Lower leg skin (tissue), 4 donors: ENCODE results near the gene GDPD5. TPM values are rescaled to one million over a fixed set of nuclear protein-coding genes. Genes with fewer than 3 reads are reported as not detected.
A peak's percentile ranks its signal among the peaks of the same experiment; 100 is the strongest.

Experiments used
- DNase-seq, 2 donors: peaks; one replicate each; pipeline ENCODE4 v3.0.0-alpha.2; 2019; ENCODE audit warnings: low spot score in 2 of 2
- H3K4me3 ChIP-seq: fragments of 200-600 bp; sonication (generic); 2 replicates; pipeline ENCODE4 v1.5.1; 2017; ENCODE audit warnings: mild to moderate bottlenecking, low read depth; ENCODE audit not compliant: poor library complexity, severe bottlenecking
- POLR2A ChIP-seq, 2 donors: fragments of 450-650 bp; IDR thresholded peaks; one replicate each; pipeline ENCODE4 v1.6.1; 2016 to 2017; ENCODE audit warnings: antibody characterized with exemption in 2 of 2, mild to moderate bottlenecking in 1 of 2, moderate library complexity in 1 of 2
- WGBS, 2 donors: methylation state at CpG; one replicate each; pipeline ENCODE4 v1.1.5; 2018; 5-methylcytosine and 5-hydroxymethylcytosine counted together
- intact Hi-C: fragments of 100-400 bp; cut with DNase I; formaldehyde crosslinking; loops from one replicate; pipeline ENCODE4 v1.15.0; 2023; ENCODE audit warnings: low total_unique reads
- total RNA-seq, 4 donors: library from RNA; depleted of rRNA; stranded (reverse); fragments of >200 nt; gene quantifications; one replicate each; pipeline ENCODE4 v1.1.0, GENCODE V29; 2016
- TF ChIP-seq, protein P1 (sequence below), 3 donors: fragments of 450-650 bp; IDR thresholded peaks; one replicate each; pipeline ENCODE4 v1.5.1; 2016; ENCODE audit warnings: antibody characterized with exemption in 3 of 3, mild to moderate bottlenecking in 3 of 3, moderate library complexity in 2 of 3

Gene GDPD5
- total RNA-seq, 4 donors from 2014 or later = 3.9 to 8.5 (median 5.2) TPM

DNA sequence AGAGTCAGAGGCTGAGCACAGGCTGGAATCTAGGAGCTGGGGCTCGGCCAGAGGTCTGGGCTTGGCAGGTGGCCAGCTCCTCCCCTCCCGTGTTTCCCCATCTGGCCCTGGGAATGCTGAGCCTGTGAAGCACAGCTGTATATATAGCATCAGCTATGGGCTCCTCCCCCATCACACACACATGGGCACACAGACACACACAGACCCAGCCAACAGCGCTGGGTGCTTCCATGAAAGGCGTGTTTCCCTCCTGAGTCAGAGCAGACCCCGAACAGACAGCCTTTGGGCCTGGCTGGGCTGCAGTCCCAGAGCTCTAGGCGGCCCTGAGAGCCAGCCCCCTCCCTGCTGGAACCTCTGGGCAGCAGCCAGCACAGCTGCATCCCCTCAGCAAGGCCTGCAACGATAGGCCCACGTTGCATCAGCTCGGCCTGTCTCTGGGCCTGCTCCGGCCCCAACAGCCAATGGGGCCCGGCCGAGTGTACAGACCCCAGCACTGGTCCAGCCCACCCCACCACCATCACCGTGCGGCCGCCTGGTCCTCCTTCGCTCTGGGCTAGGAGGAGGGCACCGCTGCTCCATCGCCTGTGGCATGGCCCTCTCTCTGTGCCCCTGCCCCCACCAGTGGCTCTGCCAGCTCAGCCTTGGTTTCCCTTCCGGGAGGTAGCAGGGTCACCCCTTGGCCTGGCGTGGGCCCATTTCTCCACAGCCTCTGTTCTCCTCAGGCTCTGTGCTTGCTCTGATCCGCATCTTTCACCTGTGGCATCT, 28.7 kb upstream of the GDPD5 start:
- 41 to 47% methylated on average over 10 to 13 of the region's 21 CpGs for WGBS, 2 donors
- H3K4me3 ChIP-seq = no peak overlapping the region
- intact Hi-C loops = no loop called here
- peak; percentile 73 to 96 for DNase-seq
- TF ChIP-seq, protein P1, sequence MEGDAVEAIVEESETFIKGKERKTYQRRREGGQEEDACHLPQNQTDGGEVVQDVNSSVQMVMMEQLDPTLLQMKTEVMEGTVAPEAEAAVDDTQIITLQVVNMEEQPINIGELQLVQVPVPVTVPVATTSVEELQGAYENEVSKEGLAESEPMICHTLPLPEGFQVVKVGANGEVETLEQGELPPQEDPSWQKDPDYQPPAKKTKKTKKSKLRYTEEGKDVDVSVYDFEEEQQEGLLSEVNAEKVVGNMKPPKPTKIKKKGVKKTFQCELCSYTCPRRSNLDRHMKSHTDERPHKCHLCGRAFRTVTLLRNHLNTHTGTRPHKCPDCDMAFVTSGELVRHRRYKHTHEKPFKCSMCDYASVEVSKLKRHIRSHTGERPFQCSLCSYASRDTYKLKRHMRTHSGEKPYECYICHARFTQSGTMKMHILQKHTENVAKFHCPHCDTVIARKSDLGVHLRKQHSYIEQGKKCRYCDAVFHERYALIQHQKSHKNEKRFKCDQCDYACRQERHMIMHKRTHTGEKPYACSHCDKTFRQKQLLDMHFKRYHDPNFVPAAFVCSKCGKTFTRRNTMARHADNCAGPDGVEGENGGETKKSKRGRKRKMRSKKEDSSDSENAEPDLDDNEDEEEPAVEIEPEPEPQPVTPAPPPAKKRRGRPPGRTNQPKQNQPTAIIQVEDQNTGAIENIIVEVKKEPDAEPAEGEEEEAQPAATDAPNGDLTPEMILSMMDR (IDR thresholded peaks at IDR 0.05) = no peak
- TF ChIP-seq POLR2A (IDR thresholded peaks at IDR 0.05) = no peak

DNA sequence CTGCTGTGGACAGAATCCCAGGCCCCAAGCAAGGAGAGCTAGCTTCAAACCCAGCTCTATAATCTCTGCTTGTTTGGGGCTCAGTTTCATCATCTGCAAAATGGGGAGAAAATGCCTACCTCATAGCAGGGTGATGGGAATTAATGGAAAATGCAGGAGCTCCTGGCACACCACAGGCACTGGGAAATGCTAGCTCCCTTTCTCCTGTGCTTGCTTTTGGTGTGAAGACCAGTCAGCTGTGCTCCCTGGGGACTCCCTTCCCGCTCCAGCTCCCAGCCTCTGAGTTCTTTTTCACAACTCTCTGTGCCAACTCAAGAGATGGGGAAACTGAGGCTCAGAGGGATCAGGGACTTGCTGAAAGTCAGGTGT, 28.1 kb upstream of the GDPD5 start:
- intact Hi-C loops = no loop called here
- 43 to 57% methylated on average over 1 of the region's 1 CpG for WGBS, 2 donors
- TF ChIP-seq POLR2A (IDR thresholded peaks at IDR 0.05) = no peak
- DNase-seq = no peak
- no peak overlapping the region for H3K4me3 ChIP-seq

DNA sequence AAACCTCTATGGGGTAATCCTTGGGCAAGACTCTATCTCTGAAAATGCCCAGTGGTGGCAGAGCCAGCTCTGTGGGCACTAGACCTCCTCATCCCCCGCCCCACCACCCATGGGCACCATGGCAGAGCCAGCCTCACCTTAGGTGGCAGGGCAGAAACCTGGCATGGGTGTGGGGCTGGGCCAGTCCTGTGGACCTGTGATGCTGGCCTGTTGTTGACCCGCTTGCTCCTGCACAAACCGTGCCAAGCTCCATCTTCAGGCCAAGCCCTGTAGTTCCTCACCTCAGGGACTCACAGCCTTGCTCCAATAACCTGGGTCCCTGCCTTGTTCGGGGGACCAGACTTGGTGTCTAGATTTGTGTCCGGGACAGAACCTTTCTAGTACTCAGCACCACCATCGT, 27.4 kb upstream of the GDPD5 start:
- intact Hi-C loops = no loop called here
- TF ChIP-seq, protein P1 (IDR thresholded peaks at IDR 0.05) = no peak
- TF ChIP-seq POLR2A (IDR thresholded peaks at IDR 0.05) = no peak
- H3K4me3 ChIP-seq = no peak overlapping the region
- DNase-seq = no peak
- 93% methylated on average over 6 of the region's 6 CpGs for WGBS, 2 donors

DNA sequence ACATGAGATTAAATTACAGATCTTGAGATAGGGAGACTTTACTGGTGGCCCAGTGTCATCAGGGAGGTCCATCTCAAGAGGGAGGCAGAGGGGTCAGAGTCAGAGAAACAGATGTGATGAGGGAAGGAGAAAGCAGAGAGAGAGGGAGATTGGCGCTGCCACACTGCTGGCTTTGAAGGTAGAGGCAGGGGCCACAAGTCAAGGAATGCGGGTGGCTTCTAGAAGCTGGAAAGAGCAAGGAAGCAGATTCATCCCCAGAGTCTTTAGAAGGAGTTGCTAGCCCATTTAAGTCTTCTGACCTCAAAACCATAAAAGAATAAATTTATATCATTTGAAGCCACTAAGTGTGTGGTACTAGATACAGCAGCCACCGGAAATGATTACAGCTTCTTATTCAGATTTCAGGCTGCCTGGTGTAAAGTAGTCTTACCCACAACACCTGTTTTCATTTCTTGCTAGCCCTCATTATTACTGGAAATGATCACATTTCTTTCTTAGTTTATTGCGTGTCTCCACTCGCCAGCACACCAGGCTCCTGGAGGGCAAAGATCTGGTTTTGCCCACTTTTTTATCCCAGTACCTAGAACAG, 23.7 kb upstream of the GDPD5 start:
- WGBS, 2 donors = 82 to 86% methylated on average over 5 of the region's 5 CpGs
- no peak overlapping the region for H3K4me3 ChIP-seq
- TF ChIP-seq, protein P1 (IDR thresholded peaks at IDR 0.05) = no peak
- TF ChIP-seq POLR2A (IDR thresholded peaks at IDR 0.05) = no peak
- DNase-seq = no peak
- intact Hi-C loops = no loop called here

DNA sequence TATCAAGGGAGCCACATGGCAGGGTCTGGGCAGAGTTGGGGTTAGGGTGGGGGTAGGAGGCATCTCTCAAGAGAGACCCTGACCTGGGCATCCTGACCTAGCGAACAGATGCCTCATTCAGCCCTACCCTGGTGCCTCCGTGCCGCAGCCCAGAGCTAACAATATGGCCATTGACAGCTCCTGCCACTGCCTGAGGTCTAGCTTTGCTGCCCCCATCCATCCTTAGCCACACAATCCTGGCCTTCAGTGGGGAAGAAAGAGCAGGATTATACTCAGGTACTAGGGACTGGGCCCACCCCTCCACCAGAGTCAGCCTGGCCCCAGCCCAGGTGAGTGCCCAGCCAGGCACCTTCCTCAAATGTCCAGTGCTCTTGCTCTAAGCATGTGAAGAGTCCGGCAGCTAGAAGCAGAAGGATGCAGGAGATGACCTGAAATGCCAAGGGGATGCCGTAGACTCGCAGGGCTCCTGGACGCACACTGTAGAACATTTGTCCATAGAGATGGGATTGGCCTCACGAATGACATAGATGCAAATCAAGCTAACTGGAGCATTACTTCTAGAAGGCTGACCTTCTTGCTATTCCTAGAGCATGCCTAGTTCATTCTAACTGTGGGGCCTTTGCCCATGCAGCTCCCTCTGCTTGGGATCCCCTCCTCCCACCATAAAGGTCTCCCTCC, 23.0 kb upstream of the GDPD5 start:
- 87 to 97% methylated on average over 8 of the region's 8 CpGs for WGBS, 2 donors
- intact Hi-C loops = no loop called here
- TF ChIP-seq, protein P1 (IDR thresholded peaks at IDR 0.05) = no peak
- no peak for TF ChIP-seq POLR2A (IDR thresholded peaks at IDR 0.05)
- no peak overlapping the region for H3K4me3 ChIP-seq
- no peak for DNase-seq

DNA sequence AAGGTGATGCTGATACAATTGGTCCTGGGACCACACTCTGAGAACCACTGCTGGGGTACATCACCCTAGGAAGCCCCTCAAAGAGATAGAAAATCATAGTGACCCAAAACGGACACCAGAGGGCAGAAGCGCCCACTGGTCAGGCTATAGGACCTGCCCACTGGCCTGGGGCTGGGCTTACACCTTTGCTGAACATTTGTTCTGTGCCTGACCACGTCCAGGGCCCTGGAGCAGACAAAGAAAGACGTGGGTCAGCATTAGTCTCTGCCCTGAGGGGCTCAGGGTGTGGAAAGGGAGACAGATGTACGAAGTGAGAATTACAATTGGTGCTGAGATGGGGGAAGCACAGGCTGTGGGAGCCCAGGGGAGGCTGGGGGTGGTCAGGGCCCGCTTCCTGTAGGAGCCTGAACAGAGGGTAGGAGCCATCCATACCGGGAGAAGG, 21.9 kb upstream of the GDPD5 start:
- intact Hi-C loops = no loop called here
- H3K4me3 ChIP-seq = no peak overlapping the region
- TF ChIP-seq, protein P1 (IDR thresholded peaks at IDR 0.05) = peak in 1 of 3 donors; percentile 53
- TF ChIP-seq POLR2A (IDR thresholded peaks at IDR 0.05) = no peak
- WGBS, 2 donors = 22 to 23% methylated on average over 7 of the region's 7 CpGs
- DNase-seq = peak in 1 of 2 donors; percentile 90
